A549 (cell line): ENCODE results near the gene FAM151A. TPM values are rescaled to one million over a fixed set of nuclear protein-coding genes. Genes with fewer than 3 reads are reported as not detected.

ENCODE experiments used
- ATAC-seq, 2 experiments: fragments of 200-7000 bp in 1 of 2; fragments of >200 bp in 1 of 2; cut with Nextera tagmentation in 1 of 2; cut with Tn5 transposase in 1 of 2; 3 replicates each; pipeline versions ENCODE4 v1.8.0 to v1.9.1; 2018 to 2020; ENCODE audit warnings: mild to moderate bottlenecking in 1 of 2, moderate library complexity in 1 of 2
- CTCF ChIA-PET: fragments of 300-600 bp; sonication (Branson Sonifier 250); formaldehyde crosslinking; extraction: SDS; loops from one replicate; lab custom pipeline; 2021; ENCODE audit warnings: antibody characterized with exemption, inconsistent platforms; lab: Yijun Ruan, JAX
- POLR2A ChIA-PET: fragments of 350-600 bp; formaldehyde crosslinking; extraction: SDS; loops from one replicate; lab custom pipeline; 2021; ENCODE audit warnings: antibody characterized with exemption, inconsistent platforms; lab: Yijun Ruan, JAX
- DNase-seq, 2 experiments: peaks; one replicate each; pipeline versions ENCODE4 v3.0.0 to v3.0.0-alpha.2; 2011 to 2016; ENCODE audit warnings: low read depth in 1 of 2, low spot score in 1 of 2
- FAIRE-seq: peaks from 2 replicates; lab custom pipeline; 2011; peaks lifted over from hg19 to GRCh38; lab: Jason Lieb, UNC
- H3K27ac ChIP-seq, 2 experiments: fragments of >200 bp; sonication (Bioruptor Twin); formaldehyde crosslinking; 3 replicates each; pipeline ENCODE4 v1.5.1; 2016 to 2017
- H3K4me1 ChIP-seq: fragments of >200 bp; sonication (Bioruptor Twin); formaldehyde crosslinking; 3 replicates; pipeline ENCODE4 v1.6.1; 2016
- H3K4me2 ChIP-seq: fragments of >200 bp; sonication (Bioruptor Twin); formaldehyde crosslinking; 3 replicates; pipeline ENCODE4 v1.6.1; 2016
- H3K4me3 ChIP-seq: fragments of >200 bp; sonication (Bioruptor Twin); formaldehyde crosslinking; 3 replicates; pipeline ENCODE4 v1.5.1; 2016
- H3K9me3 ChIP-seq: fragments of >200 bp; sonication (Bioruptor Twin); formaldehyde crosslinking; 3 replicates; pipeline ENCODE4 v1.6.1; 2016
- BHLHE40 ChIP-seq: IDR thresholded peaks from 2 replicates; pipeline ENCODE4 v1.6.1; 2012; ENCODE audit warnings: low read depth, low read length, inconsistent platforms
- CBX2 ChIP-seq: fragments of 200-600 bp; sonication (generic); IDR thresholded peaks from 2 replicates; pipeline ENCODE4 v1.6.1; 2016; ENCODE audit warnings: low read depth, mild to moderate bottlenecking, borderline replicate concordance
- CBX8 ChIP-seq: fragments of 200-600 bp; sonication (generic); IDR thresholded peaks from 2 replicates; pipeline ENCODE4 v1.6.1; 2016
- CEBPB ChIP-seq, 2 experiments: fragments of >200 bp in 1 of 2; sonication (Bioruptor Twin) in 1 of 2; formaldehyde crosslinking in 1 of 2; IDR thresholded peaks; 2 replicates each; pipeline ENCODE4 v1.6.1; 2012 to 2016
- CHD2 ChIP-seq: fragments of 150-350 bp; IDR thresholded peaks from 2 replicates; pipeline ENCODE4 v1.6.1; 2014; ENCODE audit warnings: low read length; ENCODE audit not compliant: partially characterized antibody
- EHF ChIP-seq: fragments of 250-450 bp; sonication (Bioruptor Pico); IDR thresholded peaks from 2 replicates; pipeline ENCODE4 v1.5.0; 2020; ENCODE audit warnings: mild to moderate bottlenecking
- EP300 ChIP-seq, 2 experiments: fragments of >200 bp; sonication (Bioruptor Twin); formaldehyde crosslinking; IDR thresholded peaks; 2 replicates in 1 of 2; 3 replicates in 1 of 2; pipeline ENCODE4 v1.6.1; 2016 to 2017
- ESRRA ChIP-seq: fragments of 150-350 bp; IDR thresholded peaks from 2 replicates; pipeline ENCODE4 v1.6.1; 2014; ENCODE audit warnings: mild to moderate bottlenecking, low read length, borderline replicate concordance
- FOSB ChIP-seq: fragments of 250-450 bp; sonication (Bioruptor Pico); IDR thresholded peaks from 2 replicates; pipeline ENCODE4 v1.5.0; 2020; ENCODE audit warnings: mild to moderate bottlenecking, moderate library complexity
- FOSL2 ChIP-seq, 2 experiments: fragments of 450-650 bp in 1 of 2; fragments of >200 bp in 1 of 2; sonication (Bioruptor Twin) in 1 of 2; formaldehyde crosslinking; IDR thresholded peaks; 2 replicates each; pipeline versions ENCODE4 v1.5.0 to v1.6.1; 2016 to 2020; ENCODE audit warnings: mild to moderate bottlenecking in 1 of 2, moderate library complexity in 1 of 2
- FOXS1 ChIP-seq: fragments of 250-450 bp; sonication (Bioruptor Pico); IDR thresholded peaks from 2 replicates; pipeline ENCODE4 v1.5.0; 2020; ENCODE audit warnings: mild to moderate bottlenecking, moderate library complexity
- GATA3 ChIP-seq: IDR thresholded peaks from 2 replicates; pipeline ENCODE4 v1.6.1; 2012; ENCODE audit warnings: borderline replicate concordance
- HDAC2 ChIP-seq: fragments of 200-600 bp; sonication (generic); IDR thresholded peaks from 2 replicates; pipeline ENCODE4 v1.6.1; 2016
- HES2 ChIP-seq: fragments of >200 bp; sonication (Bioruptor Twin); formaldehyde crosslinking; IDR thresholded peaks from 2 replicates; pipeline ENCODE4 v1.6.1; 2016
- HEYL ChIP-seq: fragments of 250-450 bp; sonication (Bioruptor Pico); IDR thresholded peaks from 2 replicates; pipeline ENCODE4 v1.8.0; 2021; ENCODE audit warnings: mild to moderate bottlenecking, moderate library complexity
- HOXA7 ChIP-seq: fragments of 250-450 bp; sonication (Bioruptor Pico); IDR thresholded peaks from 2 replicates; pipeline ENCODE4 v1.5.0; 2020; ENCODE audit warnings: mild to moderate bottlenecking, moderate library complexity
- HOXB13 ChIP-seq: fragments of 250-450 bp; sonication (Bioruptor Pico); IDR thresholded peaks from 2 replicates; pipeline ENCODE4 v1.5.0; 2020; ENCODE audit warnings: low read depth, mild to moderate bottlenecking, moderate library complexity
- KDM1A ChIP-seq: fragments of 200-600 bp; sonication (generic); IDR thresholded peaks from 2 replicates; pipeline ENCODE4 v1.6.1; 2016; ENCODE audit warnings: low read depth, mild to moderate bottlenecking
- MAX ChIP-seq: IDR thresholded peaks from 2 replicates; pipeline ENCODE4 v1.6.1; 2012
- PBX3 ChIP-seq: IDR thresholded peaks from 2 replicates; pipeline ENCODE4 v1.6.1; 2012
- PHF8 ChIP-seq: fragments of 200-600 bp; sonication (generic); IDR thresholded peaks from 2 replicates; pipeline ENCODE4 v1.6.1; 2016; ENCODE audit warnings: low read depth, mild to moderate bottlenecking, antibody characterized with exemption, moderate library complexity, borderline replicate concordance
- RARB ChIP-seq: fragments of 250-450 bp; sonication (Bioruptor Pico); IDR thresholded peaks from 2 replicates; pipeline ENCODE4 v1.8.0; 2021; ENCODE audit warnings: mild to moderate bottlenecking, moderate library complexity
- RCOR1 ChIP-seq: fragments of 150-350 bp; IDR thresholded peaks from 2 replicates; pipeline ENCODE4 v1.6.1; 2014; ENCODE audit warnings: antibody characterized with exemption, low read length, low read depth
- RFX5 ChIP-seq: fragments of 450-650 bp; IDR thresholded peaks from 2 replicates; pipeline ENCODE4 v1.7.1; 2014; ENCODE audit warnings: antibody characterized with exemption, mild to moderate bottlenecking, moderate library complexity
- TFCP2L1 ChIP-seq: fragments of 250-450 bp; sonication (Bioruptor Pico); IDR thresholded peaks from 2 replicates; pipeline ENCODE4 v1.5.0; 2021; ENCODE audit warnings: mild to moderate bottlenecking
- ZNF302 ChIP-seq: fragments of 250-450 bp; sonication (Bioruptor Pico); IDR thresholded peaks from 2 replicates; pipeline ENCODE4 v1.9.0; 2021; ENCODE audit warnings: inconsistent platforms, mild to moderate bottlenecking, moderate library complexity
- WGBS: methylation state at CpG from one replicate; pipeline ENCODE4 v1.1.6; 2017; ENCODE audit errors: missing lambda C conversion rate; 5-methylcytosine and 5-hydroxymethylcytosine counted together
- polyA plus RNA-seq, 4 experiments: library from polyadenylated mRNA; depleted of rRNA in 3 of 4; stranded (reverse); fragments of >200 nt; fragmentation: RNase III in 1 of 4; extraction: RNeasy Plus Mini Kit Qiagen cat#74134 plus additional on column Dnase treatment in 1 of 4; gene quantifications; 2 replicates in 3 of 4; 3 replicates in 1 of 4; pipeline ENCODE4 v1.2.3, GENCODE V29; 2011 to 2017

Gene FAM151A
- polyA plus RNA-seq, 2 of the 4 experiments (the other 2 are of a cell fraction), result not detected

- POLR2A ChIA-PET, result interaction anchor here (0.6 kb wide), 1 partner anchor 205 kb away, joined by 4 read pairs; no protein-coding TSS in a partner anchor
- H3K4me2 ChIP-seq, result no peak overlapping the region
- 84% methylated on average over 12 of the region's 21 CpGs for WGBS
- FAIRE-seq (no peak), ATAC-seq (no peak), DNase-seq (no peak)
- H3K27ac ChIP-seq, result no peak overlapping the region
- no peak for TF ChIP-seq PBX3
- no peak for TF ChIP-seq RARB (CRISPR knock-in tag)
- TF ChIP-seq CHD2, result no peak
- TF ChIP-seq KDM1A, result no peak
- no peak for TF ChIP-seq HOXB13
- no peak for TF ChIP-seq HEYL (CRISPR knock-in tag)
- no peak for TF ChIP-seq MAX
- no peak for TF ChIP-seq FOSL2 (IDR thresholded peaks at IDR 0.05)
- TF ChIP-seq FOSL2 (CRISPR knock-in tag; IDR thresholded peaks at IDR 0.05), result no peak
- TF ChIP-seq RCOR1, result no peak
- TF ChIP-seq BHLHE40, result no peak
- no peak for TF ChIP-seq CBX8
- no peak for TF ChIP-seq PHF8
- TF ChIP-seq GATA3, result no peak
- no peak for TF ChIP-seq HES2
- TF ChIP-seq ESRRA, result no peak
- no peak for TF ChIP-seq EP300 (IDR thresholded peaks at IDR 0.05)
- no peak for TF ChIP-seq RFX5
- TF ChIP-seq CEBPB (IDR thresholded peaks at IDR 0.05), result no peak
- no peak for TF ChIP-seq FOSB (CRISPR knock-in tag)
- no peak for TF ChIP-seq FOXS1 (CRISPR knock-in tag)
- H3K9me3 ChIP-seq, result no peaks in the 10 kb centered on the region
- H3K4me1 ChIP-seq, result no peaks in the 10 kb centered on the region
- no peak overlapping the region for H3K4me3 ChIP-seq
- CTCF ChIA-PET, result interaction anchor here (0.6 kb wide), 1 partner anchor 37 kb away, joined by 3 read pairs; no protein-coding TSS in a partner anchor
Measured at GRCh38 chr1:54600947-54601721, 22.2 kb downstream of the FAM151A start.

- H3K4me3 ChIP-seq, result no peak overlapping the region
- TF ChIP-seq HDAC2 (no peak), ZNF302 (CRISPR knock-in tag) (no peak), TFCP2L1 (CRISPR knock-in tag) (no peak), HOXA7 (no peak), ESRRA (no peak), HEYL (CRISPR knock-in tag) (no peak), EHF (CRISPR knock-in tag) (no peak), CBX2 (no peak), RARB (CRISPR knock-in tag) (no peak)
- TF ChIP-seq, all 56 proteins: peak for 0
- DNase-seq (no peak), ATAC-seq (no peak), FAIRE-seq (no peak)
- no peaks in the 10 kb centered on the region for H3K4me1 ChIP-seq
- no peaks in the 10 kb centered on the region for H3K9me3 ChIP-seq
- no peak overlapping the region for H3K4me2 ChIP-seq
- ChIA-PET POLR2A (no interaction called here), CTCF (no interaction called here)
- H3K27ac ChIP-seq, result no peak overlapping the region
- WGBS, result 88% methylated on average over 12 of the region's 13 CpGs
Measured at GRCh38 chr1:54599211-54599823, 24.0 kb downstream of the FAM151A start.
